ENCODE measurements around the gene ELOVL7.

- TF ChIP-seq SIN3A (IDR thresholded peaks at IDR 0.05; ENCODE audit: low read depth): no peak
- TF ChIP-seq MAX (IDR thresholded peaks at IDR 0.05): no peak
- no peak for TF ChIP-seq POLR2AphosphoS5 (IDR thresholded peaks at IDR 0.05; ENCODE audit: low read depth, low read length)
- no peak for TF ChIP-seq EGR1 (IDR thresholded peaks at IDR 0.05; ENCODE audit: low read depth)
- no peak for TF ChIP-seq EZH2 (IDR thresholded peaks at IDR 0.05)
- TF ChIP-seq CTCF (IDR thresholded peaks at IDR 0.05 in 2 of 3, conservative IDR thresholded peaks at IDR 0.05 in 1 of 3; ENCODE audit: borderline replicate concordance in 1 of 3, insufficient read depth in 1 of 3, low read depth in 2 of 3, low read length in 2 of 3): no peak
- TF ChIP-seq POLR2A (IDR thresholded peaks at IDR 0.05; ENCODE audit: borderline replicate concordance, extremely low read depth, insufficient read depth, insufficient read length): no peak
Observed at GRCh38 chr5:60836131-60836530, 7.9 kb downstream of the ELOVL7 start.
